NB4 (cell line): Measurements from ENCODE around the gene FOSL2.

Experiments used
- MYC ChIP-seq: IDR thresholded peaks from 2 replicates; pipeline ENCODE4 v1.6.1; 2011; ENCODE audit warnings: low read depth, low read length
- POLR2A ChIP-seq: IDR thresholded peaks from 2 replicates; pipeline ENCODE4 v1.6.1; 2011; ENCODE audit warnings: mild to moderate bottlenecking; ENCODE audit not compliant: insufficient read length; ENCODE audit errors: extremely low read depth
- TF ChIP-seq, protein P1 (sequence below): IDR thresholded peaks from one replicate; pipeline ENCODE4 v1.5.1; 2012; ENCODE audit warnings: low read depth, low read length

DNA sequence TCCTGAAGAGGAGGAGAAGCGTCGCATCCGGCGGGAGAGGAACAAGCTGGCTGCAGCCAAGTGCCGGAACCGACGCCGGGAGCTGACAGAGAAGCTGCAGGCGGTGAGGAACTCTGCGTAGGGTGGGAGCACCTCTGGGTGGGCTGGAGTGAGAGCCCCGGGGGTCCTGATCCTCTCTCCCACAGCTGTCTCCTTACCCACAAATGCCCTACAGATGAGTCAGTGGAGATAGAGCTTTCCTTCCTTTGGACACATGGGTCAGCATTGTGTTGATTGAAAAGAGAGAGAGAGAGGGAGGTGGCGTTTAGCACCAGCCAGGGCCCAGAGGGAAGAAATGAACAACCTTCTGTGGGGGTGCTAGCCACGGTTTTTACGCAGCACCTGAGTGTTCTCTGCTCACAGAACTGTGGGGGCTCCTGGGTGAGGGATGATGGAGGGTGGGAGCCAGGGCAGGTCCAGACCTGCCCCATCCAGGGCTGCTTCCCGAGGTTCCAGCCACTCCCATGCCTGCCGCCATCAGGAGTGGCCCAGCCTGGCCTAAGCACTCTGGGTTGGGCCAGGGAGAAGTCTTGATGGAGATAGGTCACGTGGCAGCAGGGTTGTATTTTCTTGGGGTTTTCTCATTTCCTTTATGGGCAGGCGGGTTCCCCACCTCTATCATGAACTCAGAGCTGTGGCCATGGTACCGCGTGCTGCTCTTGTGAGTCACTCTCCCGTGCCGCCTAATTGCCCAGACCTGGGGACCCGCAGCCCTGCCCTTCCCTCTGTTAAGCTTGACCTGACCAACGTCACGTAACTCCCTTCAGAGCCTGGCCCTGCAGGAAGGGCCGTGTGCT, 16.3 kb downstream of the FOSL2 start:
- TF ChIP-seq POLR2A (no peak), MYC (peak; percentile 65)
- TF ChIP-seq, protein P1, sequence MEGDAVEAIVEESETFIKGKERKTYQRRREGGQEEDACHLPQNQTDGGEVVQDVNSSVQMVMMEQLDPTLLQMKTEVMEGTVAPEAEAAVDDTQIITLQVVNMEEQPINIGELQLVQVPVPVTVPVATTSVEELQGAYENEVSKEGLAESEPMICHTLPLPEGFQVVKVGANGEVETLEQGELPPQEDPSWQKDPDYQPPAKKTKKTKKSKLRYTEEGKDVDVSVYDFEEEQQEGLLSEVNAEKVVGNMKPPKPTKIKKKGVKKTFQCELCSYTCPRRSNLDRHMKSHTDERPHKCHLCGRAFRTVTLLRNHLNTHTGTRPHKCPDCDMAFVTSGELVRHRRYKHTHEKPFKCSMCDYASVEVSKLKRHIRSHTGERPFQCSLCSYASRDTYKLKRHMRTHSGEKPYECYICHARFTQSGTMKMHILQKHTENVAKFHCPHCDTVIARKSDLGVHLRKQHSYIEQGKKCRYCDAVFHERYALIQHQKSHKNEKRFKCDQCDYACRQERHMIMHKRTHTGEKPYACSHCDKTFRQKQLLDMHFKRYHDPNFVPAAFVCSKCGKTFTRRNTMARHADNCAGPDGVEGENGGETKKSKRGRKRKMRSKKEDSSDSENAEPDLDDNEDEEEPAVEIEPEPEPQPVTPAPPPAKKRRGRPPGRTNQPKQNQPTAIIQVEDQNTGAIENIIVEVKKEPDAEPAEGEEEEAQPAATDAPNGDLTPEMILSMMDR = no peak
